Measurements from ENCODE around the gene MPEG1. TPM values are rescaled to one million over a fixed set of nuclear protein-coding genes. Genes with fewer than 3 reads are reported as not detected.

The MPEG1 gene
- total RNA-seq, 1 donor from 2014 or later = not detected

GRCh38 chr11:59218893-59219292, 6.2 kb upstream of the MPEG1 start:
- DNase-seq (ENCODE audit: low read depth, low spot score) = no peak

- DNase-seq (ENCODE audit: low read depth, low spot score) = no peak
Measured at GRCh38 chr11:59218319-59218718, 5.6 kb upstream of the MPEG1 start.

- DNase-seq (ENCODE audit: low read depth, low spot score) = no peak
Measured at GRCh38 chr11:59216641-59217564, 4.2 kb upstream of the MPEG1 start.

GRCh38 chr11:59214141-59214893, 1.6 kb upstream of the MPEG1 start:
- DNase-seq (ENCODE audit: low read depth, low spot score) = no peak

GRCh38 chr11:59212222-59212621, 505 bp downstream of the MPEG1 start:
- DNase-seq (ENCODE audit: low read depth, low spot score) = no peak

- no peak for DNase-seq (ENCODE audit: low read depth, low spot score)
Measured at GRCh38 chr11:59208956-59209355, 3.8 kb downstream of the MPEG1 start.

GRCh38 chr11:59207988-59208451, 4.7 kb downstream of the MPEG1 start:
- DNase-seq (ENCODE audit: low read depth, low spot score) = no peak

- no peak for DNase-seq (ENCODE audit: low read depth, low spot score)
Measured at GRCh38 chr11:59206635-59207034, 6.1 kb downstream of the MPEG1 start.

GRCh38 chr11:59205648-59206047, 7.1 kb downstream of the MPEG1 start:
- DNase-seq (ENCODE audit: low read depth, low spot score) = no peak

- DNase-seq (ENCODE audit: low read depth, low spot score) = no peak
Measured at GRCh38 chr11:59204746-59205145, 8.0 kb downstream of the MPEG1 start.

- DNase-seq (ENCODE audit: low read depth, low spot score) = no peak
Measured at GRCh38 chr11:59201353-59201752, 11.4 kb downstream of the MPEG1 start.

- DNase-seq (ENCODE audit: low read depth, low spot score) = no peak
Measured at GRCh38 chr11:59200423-59200746, 12.3 kb downstream of the MPEG1 start.

- no peak for DNase-seq (ENCODE audit: low read depth, low spot score)
Measured at GRCh38 chr11:59199546-59200422, 12.9 kb downstream of the MPEG1 start.

GRCh38 chr11:59198726-59199125, 14.0 kb downstream of the MPEG1 start:
- DNase-seq (ENCODE audit: low read depth, low spot score) = no peak

GRCh38 chr11:59197991-59198390, 14.7 kb downstream of the MPEG1 start:
- DNase-seq (ENCODE audit: low read depth, low spot score) = no peak

- no peak for DNase-seq (ENCODE audit: low read depth, low spot score)
Measured at GRCh38 chr11:59196777-59197176, 15.9 kb downstream of the MPEG1 start.

GRCh38 chr11:59195586-59195985, 17.1 kb downstream of the MPEG1 start:
- no peak for DNase-seq (ENCODE audit: low read depth, low spot score)

GRCh38 chr11:59193587-59194130, 19.1 kb downstream of the MPEG1 start:
- no peak for DNase-seq (ENCODE audit: low read depth, low spot score)

- no peak for DNase-seq (ENCODE audit: low read depth, low spot score)
Measured at GRCh38 chr11:59192446-59193020, 20.2 kb downstream of the MPEG1 start.

GRCh38 chr11:59191890-59192289, 20.8 kb downstream of the MPEG1 start:
- no peak for DNase-seq (ENCODE audit: low read depth, low spot score)

GRCh38 chr11:59191095-59191494, 21.6 kb downstream of the MPEG1 start:
- DNase-seq (ENCODE audit: low read depth, low spot score) = no peak

All from pulmonary artery endothelial cell (primary cell).